ENCODE measurements around the gene FRAS1.

Gene FRAS1

DNA sequence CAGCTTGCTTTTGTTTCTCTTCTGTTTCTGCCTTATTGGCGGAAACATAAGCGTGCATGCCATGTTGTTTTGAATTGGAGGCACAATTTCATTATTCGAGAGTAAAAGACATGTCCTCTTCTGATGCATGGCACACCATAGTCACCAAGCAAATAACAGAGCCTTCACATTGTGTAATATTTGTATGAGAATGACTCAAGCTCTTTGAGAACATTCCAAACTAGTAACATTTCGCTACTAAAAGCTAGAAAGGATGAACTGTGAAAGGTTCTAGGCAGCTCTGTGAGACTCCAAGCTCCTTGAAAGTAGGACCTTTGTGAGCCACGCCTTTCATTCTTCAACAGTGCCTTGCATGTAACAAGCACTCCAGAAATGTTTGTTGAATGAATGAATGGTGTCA, 485.2 kb downstream of the FRAS1 start:
- TF ChIP-seq FOXP2 (optimal IDR thresholded peaks at IDR 0.05; ENCODE audit: borderline replicate concordance, extremely low read depth, extremely low read length, insufficient read depth) (no peak), SIN3A (IDR thresholded peaks at IDR 0.05; ENCODE audit: borderline replicate concordance, insufficient read depth, low read length) (no peak), TAF1 (IDR thresholded peaks at IDR 0.05; ENCODE audit: borderline replicate concordance, insufficient read depth, low read length) (no peak), POLR2AphosphoS5 (IDR thresholded peaks at IDR 0.05; ENCODE audit: low read depth, low read length) (no peak)

GRCh38 chr4:78543424-78544125, 486.5 kb downstream of the FRAS1 start:
- TF ChIP-seq FOXP2 (optimal IDR thresholded peaks at IDR 0.05; ENCODE audit: borderline replicate concordance, extremely low read depth, extremely low read length, insufficient read depth): no peak
- TF ChIP-seq SIN3A (IDR thresholded peaks at IDR 0.05; ENCODE audit: borderline replicate concordance, insufficient read depth, low read length): no peak
- TF ChIP-seq, protein P1, sequence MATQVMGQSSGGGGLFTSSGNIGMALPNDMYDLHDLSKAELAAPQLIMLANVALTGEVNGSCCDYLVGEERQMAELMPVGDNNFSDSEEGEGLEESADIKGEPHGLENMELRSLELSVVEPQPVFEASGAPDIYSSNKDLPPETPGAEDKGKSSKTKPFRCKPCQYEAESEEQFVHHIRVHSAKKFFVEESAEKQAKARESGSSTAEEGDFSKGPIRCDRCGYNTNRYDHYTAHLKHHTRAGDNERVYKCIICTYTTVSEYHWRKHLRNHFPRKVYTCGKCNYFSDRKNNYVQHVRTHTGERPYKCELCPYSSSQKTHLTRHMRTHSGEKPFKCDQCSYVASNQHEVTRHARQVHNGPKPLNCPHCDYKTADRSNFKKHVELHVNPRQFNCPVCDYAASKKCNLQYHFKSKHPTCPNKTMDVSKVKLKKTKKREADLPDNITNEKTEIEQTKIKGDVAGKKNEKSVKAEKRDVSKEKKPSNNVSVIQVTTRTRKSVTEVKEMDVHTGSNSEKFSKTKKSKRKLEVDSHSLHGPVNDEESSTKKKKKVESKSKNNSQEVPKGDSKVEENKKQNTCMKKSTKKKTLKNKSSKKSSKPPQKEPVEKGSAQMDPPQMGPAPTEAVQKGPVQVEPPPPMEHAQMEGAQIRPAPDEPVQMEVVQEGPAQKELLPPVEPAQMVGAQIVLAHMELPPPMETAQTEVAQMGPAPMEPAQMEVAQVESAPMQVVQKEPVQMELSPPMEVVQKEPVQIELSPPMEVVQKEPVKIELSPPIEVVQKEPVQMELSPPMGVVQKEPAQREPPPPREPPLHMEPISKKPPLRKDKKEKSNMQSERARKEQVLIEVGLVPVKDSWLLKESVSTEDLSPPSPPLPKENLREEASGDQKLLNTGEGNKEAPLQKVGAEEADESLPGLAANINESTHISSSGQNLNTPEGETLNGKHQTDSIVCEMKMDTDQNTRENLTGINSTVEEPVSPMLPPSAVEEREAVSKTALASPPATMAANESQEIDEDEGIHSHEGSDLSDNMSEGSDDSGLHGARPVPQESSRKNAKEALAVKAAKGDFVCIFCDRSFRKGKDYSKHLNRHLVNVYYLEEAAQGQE (IDR thresholded peaks at IDR 0.05; ENCODE audit: insufficient read depth in 1 of 2, low read depth in 2 of 2, low read length in 2 of 2): no peak
- no peak for TF ChIP-seq TAF1 (IDR thresholded peaks at IDR 0.05; ENCODE audit: borderline replicate concordance, insufficient read depth, low read length)
- TF ChIP-seq POLR2AphosphoS5 (IDR thresholded peaks at IDR 0.05; ENCODE audit: low read depth, low read length): no peak

DNA sequence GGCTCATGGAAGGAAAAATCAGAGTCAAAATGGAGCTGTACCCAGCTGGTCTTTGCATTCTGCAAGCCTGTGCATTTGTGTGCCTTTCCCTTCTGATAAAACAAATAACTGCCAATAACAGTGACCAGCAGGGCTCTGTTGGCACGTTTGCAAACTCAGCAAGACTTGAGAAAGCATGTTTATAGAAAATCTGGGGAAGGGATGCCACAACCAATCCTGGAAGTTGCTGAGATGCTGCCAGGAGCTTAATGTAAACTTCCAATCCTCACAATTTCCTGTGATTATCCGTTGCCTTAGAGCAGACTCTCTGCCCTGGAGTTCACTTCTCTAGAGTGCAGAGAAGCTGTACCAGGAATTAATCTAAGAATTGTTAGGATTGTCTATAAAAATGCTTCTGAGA, 487.6 kb downstream of the FRAS1 start:
- TF ChIP-seq SIN3A (IDR thresholded peaks at IDR 0.05; ENCODE audit: borderline replicate concordance, insufficient read depth, low read length): no peak
- no peak for TF ChIP-seq FOXP2 (optimal IDR thresholded peaks at IDR 0.05; ENCODE audit: borderline replicate concordance, extremely low read depth, extremely low read length, insufficient read depth)
- TF ChIP-seq, protein P1 (IDR thresholded peaks at IDR 0.05; ENCODE audit: insufficient read depth in 1 of 2, low read depth in 2 of 2, low read length in 2 of 2): no peak
- no peak for TF ChIP-seq TAF1 (IDR thresholded peaks at IDR 0.05; ENCODE audit: borderline replicate concordance, insufficient read depth, low read length)
- no peak for TF ChIP-seq POLR2AphosphoS5 (IDR thresholded peaks at IDR 0.05; ENCODE audit: low read depth, low read length)

GRCh38 chr4:78545275-78546246, 488.4 kb downstream of the FRAS1 start:
- TF ChIP-seq POLR2AphosphoS5 (IDR thresholded peaks at IDR 0.05; ENCODE audit: low read depth, low read length) (no peak), SIN3A (IDR thresholded peaks at IDR 0.05; ENCODE audit: borderline replicate concordance, insufficient read depth, low read length) (no peak), FOXP2 (optimal IDR thresholded peaks at IDR 0.05; ENCODE audit: borderline replicate concordance, extremely low read depth, extremely low read length, insufficient read depth) (no peak), TAF1 (IDR thresholded peaks at IDR 0.05; ENCODE audit: borderline replicate concordance, insufficient read depth, low read length) (no peak)
- TF ChIP-seq, protein P1 (IDR thresholded peaks at IDR 0.05; ENCODE audit: insufficient read depth in 1 of 2, low read depth in 2 of 2, low read length in 2 of 2): no peak

All from PFSK-1 (cell line).